GM12801 (cell line): ENCODE measurements around the gene FGGY.

ENCODE experiments used
- CTCF ChIP-seq: IDR thresholded peaks from one replicate; pipeline ENCODE4 v1.5.1; 2011; ENCODE audit warnings: control low read depth; ENCODE audit not compliant: insufficient read length; ENCODE audit errors: extremely low read depth

Gene FGGY

GRCh38 chr1:59265622-59266021, 31.3 kb upstream of the FGGY start:
- TF ChIP-seq CTCF: no peak

GRCh38 chr1:59266180-59266926, 30.5 kb upstream of the FGGY start:
- TF ChIP-seq CTCF: no peak

GRCh38 chr1:59266927-59267293, 30.0 kb upstream of the FGGY start:
- TF ChIP-seq CTCF: no peak

GRCh38 chr1:59268406-59268805, 28.5 kb upstream of the FGGY start:
- TF ChIP-seq CTCF: no peak

- TF ChIP-seq CTCF: no peak
Measured at GRCh38 chr1:59271561-59272260, 25.2 kb upstream of the FGGY start.

GRCh38 chr1:59272507-59272906, 24.4 kb upstream of the FGGY start:
- TF ChIP-seq CTCF: no peak

- TF ChIP-seq CTCF: no peak
Measured at GRCh38 chr1:59276439-59276851, 20.4 kb upstream of the FGGY start.
